ENCODE data around the gene RAC3. TPM values are rescaled to one million over a fixed set of nuclear protein-coding genes. Genes with fewer than 3 reads are reported as not detected.

Gene RAC3
- total and polyA plus RNA-seq, 9 of the 15 experiments (the other 6 are each of a cell fraction or from before 2014, with no cell fraction given): 0.23 to 292 (median 118) TPM

DNA sequence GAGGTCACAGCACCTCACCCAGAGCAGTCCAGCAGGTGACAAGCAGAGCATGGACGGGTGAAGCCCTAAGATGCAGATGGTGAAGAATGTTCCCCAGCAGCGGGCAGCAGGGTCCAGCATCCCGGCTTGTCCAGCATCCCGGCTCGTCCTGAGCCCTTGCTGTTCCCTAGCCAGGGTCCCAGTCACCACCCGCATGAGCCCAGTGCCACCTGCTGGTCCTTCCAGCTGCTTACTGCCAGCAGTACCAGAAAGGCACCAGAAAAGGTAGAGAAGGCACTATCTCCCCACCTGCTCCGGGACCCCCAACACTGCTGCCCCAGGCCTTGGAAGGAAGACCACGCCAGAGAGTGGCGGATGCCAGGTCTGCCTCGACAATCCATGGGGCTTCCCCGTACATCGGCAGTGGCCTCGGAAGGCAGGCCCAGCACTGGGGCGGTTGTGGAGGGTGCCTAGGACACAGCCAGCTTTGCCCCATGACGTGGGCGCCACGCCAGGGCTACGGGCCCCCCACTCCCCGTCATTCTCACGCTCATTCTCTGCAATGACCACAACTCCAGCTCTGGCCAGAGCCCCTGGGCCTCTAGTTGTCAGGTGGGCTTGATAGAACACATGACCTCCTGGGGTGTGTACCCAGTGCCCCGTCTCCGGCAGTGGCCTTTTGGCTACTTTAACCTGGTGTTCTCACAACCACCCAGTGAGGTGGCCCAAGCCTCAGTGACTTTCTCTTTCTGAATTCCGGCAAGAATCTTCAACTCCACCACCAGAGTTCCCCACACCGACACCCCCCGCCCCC is 10.2 kb upstream of the RAC3 start (continued):
- TF ChIP-seq TEAD1 (CRISPR knock-in tag; IDR thresholded peaks at IDR 0.05) (no peak), ETV1 (tag; conservative IDR thresholded peaks at IDR 0.05; ENCODE audit: low read depth) (no peak), MTA2 (IDR thresholded peaks at IDR 0.05; ENCODE audit: low read depth) (no peak), PRMT5 (CRISPR knock-in tag; IDR thresholded peaks at IDR 0.05) (no peak), MEF2A (IDR thresholded peaks at IDR 0.05; ENCODE audit: control insufficient read depth, low read depth, low read length) (no peak), CBX8 (IDR thresholded peaks at IDR 0.05; ENCODE audit: borderline replicate concordance, extremely low read depth, low read depth, low read length, poor library complexity, severe bottlenecking) (no peak), KDM4B (IDR thresholded peaks at IDR 0.05; ENCODE audit: borderline replicate concordance in 2 of 2, low read depth in 1 of 2) (no peak), MCM3 (IDR thresholded peaks at IDR 0.05) (no peak), XRCC5 (IDR thresholded peaks at IDR 0.05; ENCODE audit: low read depth, low read length) (no peak)
- TF ChIP-seq, protein P1, sequence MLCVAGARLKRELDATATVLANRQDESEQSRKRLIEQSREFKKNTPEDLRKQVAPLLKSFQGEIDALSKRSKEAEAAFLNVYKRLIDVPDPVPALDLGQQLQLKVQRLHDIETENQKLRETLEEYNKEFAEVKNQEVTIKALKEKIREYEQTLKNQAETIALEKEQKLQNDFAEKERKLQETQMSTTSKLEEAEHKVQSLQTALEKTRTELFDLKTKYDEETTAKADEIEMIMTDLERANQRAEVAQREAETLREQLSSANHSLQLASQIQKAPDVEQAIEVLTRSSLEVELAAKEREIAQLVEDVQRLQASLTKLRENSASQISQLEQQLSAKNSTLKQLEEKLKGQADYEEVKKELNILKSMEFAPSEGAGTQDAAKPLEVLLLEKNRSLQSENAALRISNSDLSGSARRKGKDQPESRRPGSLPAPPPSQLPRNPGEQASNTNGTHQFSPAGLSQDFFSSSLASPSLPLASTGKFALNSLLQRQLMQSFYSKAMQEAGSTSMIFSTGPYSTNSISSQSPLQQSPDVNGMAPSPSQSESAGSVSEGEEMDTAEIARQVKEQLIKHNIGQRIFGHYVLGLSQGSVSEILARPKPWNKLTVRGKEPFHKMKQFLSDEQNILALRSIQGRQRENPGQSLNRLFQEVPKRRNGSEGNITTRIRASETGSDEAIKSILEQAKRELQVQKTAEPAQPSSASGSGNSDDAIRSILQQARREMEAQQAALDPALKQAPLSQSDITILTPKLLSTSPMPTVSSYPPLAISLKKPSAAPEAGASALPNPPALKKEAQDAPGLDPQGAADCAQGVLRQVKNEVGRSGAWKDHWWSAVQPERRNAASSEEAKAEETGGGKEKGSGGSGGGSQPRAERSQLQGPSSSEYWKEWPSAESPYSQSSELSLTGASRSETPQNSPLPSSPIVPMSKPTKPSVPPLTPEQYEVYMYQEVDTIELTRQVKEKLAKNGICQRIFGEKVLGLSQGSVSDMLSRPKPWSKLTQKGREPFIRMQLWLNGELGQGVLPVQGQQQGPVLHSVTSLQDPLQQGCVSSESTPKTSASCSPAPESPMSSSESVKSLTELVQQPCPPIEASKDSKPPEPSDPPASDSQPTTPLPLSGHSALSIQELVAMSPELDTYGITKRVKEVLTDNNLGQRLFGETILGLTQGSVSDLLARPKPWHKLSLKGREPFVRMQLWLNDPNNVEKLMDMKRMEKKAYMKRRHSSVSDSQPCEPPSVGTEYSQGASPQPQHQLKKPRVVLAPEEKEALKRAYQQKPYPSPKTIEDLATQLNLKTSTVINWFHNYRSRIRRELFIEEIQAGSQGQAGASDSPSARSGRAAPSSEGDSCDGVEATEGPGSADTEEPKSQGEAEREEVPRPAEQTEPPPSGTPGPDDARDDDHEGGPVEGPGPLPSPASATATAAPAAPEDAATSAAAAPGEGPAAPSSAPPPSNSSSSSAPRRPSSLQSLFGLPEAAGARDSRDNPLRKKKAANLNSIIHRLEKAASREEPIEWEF (CRISPR knock-in tag; IDR thresholded peaks at IDR 0.05): no peak
- TF ChIP-seq, protein P2, sequence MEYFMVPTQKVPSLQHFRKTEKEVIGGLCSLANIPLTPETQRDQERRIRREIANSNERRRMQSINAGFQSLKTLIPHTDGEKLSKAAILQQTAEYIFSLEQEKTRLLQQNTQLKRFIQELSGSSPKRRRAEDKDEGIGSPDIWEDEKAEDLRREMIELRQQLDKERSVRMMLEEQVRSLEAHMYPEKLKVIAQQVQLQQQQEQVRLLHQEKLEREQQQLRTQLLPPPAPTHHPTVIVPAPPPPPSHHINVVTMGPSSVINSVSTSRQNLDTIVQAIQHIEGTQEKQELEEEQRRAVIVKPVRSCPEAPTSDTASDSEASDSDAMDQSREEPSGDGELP (CRISPR knock-in tag; IDR thresholded peaks at IDR 0.05; ENCODE audit: borderline replicate concordance): 0 out of 2 replicates have a peak, but pooled peaks have one; percentile 8

Measured in K562 (cell line).